ENCODE measurements around the gene OR8J3.
"Not testable (repeated sequence)": the region's sequence is repeated elsewhere in the genome, so short reads cannot be mapped to it uniquely, and the experiment has no call there.

- TF ChIP-seq POLR2A (IDR thresholded peaks at IDR 0.05): not testable (repeated sequence)
- TF ChIP-seq, protein P1, sequence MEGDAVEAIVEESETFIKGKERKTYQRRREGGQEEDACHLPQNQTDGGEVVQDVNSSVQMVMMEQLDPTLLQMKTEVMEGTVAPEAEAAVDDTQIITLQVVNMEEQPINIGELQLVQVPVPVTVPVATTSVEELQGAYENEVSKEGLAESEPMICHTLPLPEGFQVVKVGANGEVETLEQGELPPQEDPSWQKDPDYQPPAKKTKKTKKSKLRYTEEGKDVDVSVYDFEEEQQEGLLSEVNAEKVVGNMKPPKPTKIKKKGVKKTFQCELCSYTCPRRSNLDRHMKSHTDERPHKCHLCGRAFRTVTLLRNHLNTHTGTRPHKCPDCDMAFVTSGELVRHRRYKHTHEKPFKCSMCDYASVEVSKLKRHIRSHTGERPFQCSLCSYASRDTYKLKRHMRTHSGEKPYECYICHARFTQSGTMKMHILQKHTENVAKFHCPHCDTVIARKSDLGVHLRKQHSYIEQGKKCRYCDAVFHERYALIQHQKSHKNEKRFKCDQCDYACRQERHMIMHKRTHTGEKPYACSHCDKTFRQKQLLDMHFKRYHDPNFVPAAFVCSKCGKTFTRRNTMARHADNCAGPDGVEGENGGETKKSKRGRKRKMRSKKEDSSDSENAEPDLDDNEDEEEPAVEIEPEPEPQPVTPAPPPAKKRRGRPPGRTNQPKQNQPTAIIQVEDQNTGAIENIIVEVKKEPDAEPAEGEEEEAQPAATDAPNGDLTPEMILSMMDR (IDR thresholded peaks at IDR 0.05): not testable (repeated sequence)
These were observed 3.7 kb upstream of the OR8J3 start for GRCh38 chr11:56143681-56144080.
